Panc1 (cell line): ENCODE results near the gene ETNK1. TPM values are rescaled to one million over a fixed set of nuclear protein-coding genes. Genes with fewer than 3 reads are reported as not detected.

Experiments
- ATAC-seq: fragments of 200-7000 bp; cut with Tn5 transposase; 2 replicates; pipeline ENCODE4 v1.9.1; 2020; ENCODE audit warnings: mild to moderate bottlenecking, moderate library complexity
- BruUV-seq: library from RNA; stranded (reverse); fragments of 400-500 nt; replicated peaks from 2 replicates; lab custom pipeline; 2021; lab: Mats Ljungman, UMichigan
- CTCF ChIA-PET: fragments of 300-600 bp; sonication (Branson Sonifier 250); formaldehyde crosslinking; loops from one replicate; lab custom pipeline; 2022; ENCODE audit warnings: antibody characterized with exemption; lab: Charles Lee
- POLR2A ChIA-PET: fragments of 300-600 bp; sonication (Branson Sonifier 250); formaldehyde crosslinking; loops from one replicate; lab custom pipeline; 2022; ENCODE audit warnings: antibody characterized with exemption; lab: Charles Lee
- DNase-seq: peaks from one replicate; pipeline ENCODE4 v3.0.0-alpha.2; 2010; ENCODE audit warnings: low read depth, low spot score
- H3K27ac ChIP-seq: 2 replicates; pipeline ENCODE4 v1.5.1; 2011; ENCODE audit warnings: mild to moderate bottlenecking, low read length, inconsistent platforms
- H3K27me3 ChIP-seq: fragments of 200-500 bp; sonication (Bioruptor generic); 2 replicates; pipeline ENCODE4 v1.6.0; 2014; ENCODE audit warnings: low read length, inconsistent platforms; ENCODE audit not compliant: control insufficient read depth, insufficient read depth
- H3K36me3 ChIP-seq: fragments of 200-500 bp; sonication (Bioruptor generic); 2 replicates; pipeline ENCODE4 v1.5.1; 2014; ENCODE audit warnings: inconsistent platforms, mild to moderate bottlenecking, low read length, moderate library complexity; ENCODE audit not compliant: control insufficient read depth, insufficient read depth
- H3K4me1 ChIP-seq: 2 replicates; pipeline ENCODE4 v1.5.1; 2011; ENCODE audit warnings: inconsistent platforms, mild to moderate bottlenecking, low read length, moderate library complexity; ENCODE audit not compliant: control insufficient read depth, insufficient read depth
- H3K4me3 ChIP-seq, 2 experiments: 2 replicates each; pipeline ENCODE4 v1.5.1; 2011 to 2012; ENCODE audit warnings: low read depth in 2 of 2, low read length in 2 of 2, mild to moderate bottlenecking in 2 of 2, inconsistent platforms in 1 of 2, moderate library complexity in 1 of 2
- H3K9me3 ChIP-seq: fragments of 200-500 bp; sonication (Bioruptor generic); 2 replicates; pipeline ENCODE4 v1.5.1; 2014; ENCODE audit warnings: low read depth, mild to moderate bottlenecking, inconsistent platforms, low read length, moderate library complexity; ENCODE audit not compliant: control insufficient read depth, insufficient read depth
- CTCF ChIP-seq: fragments of 450-650 bp; IDR thresholded peaks from 2 replicates; pipeline ENCODE4 v1.5.1; 2017; ENCODE audit warnings: mild to moderate bottlenecking
- POLR2AphosphoS5 ChIP-seq: IDR thresholded peaks from 2 replicates; pipeline ENCODE4 v1.6.1; 2012; ENCODE audit warnings: mild to moderate bottlenecking, low read depth, low read length, moderate library complexity
- REST ChIP-seq, 2 experiments: IDR thresholded peaks; 2 replicates each; pipeline ENCODE4 v1.6.1; 2011 to 2012; ENCODE audit warnings: low read depth in 2 of 2, control low read depth in 1 of 2, low read length in 1 of 2, mild to moderate bottlenecking in 1 of 2, moderate library complexity in 1 of 2; ENCODE audit not compliant: insufficient read depth in 1 of 2
- SIN3A ChIP-seq: IDR thresholded peaks from 2 replicates; pipeline ENCODE4 v1.6.1; 2012; ENCODE audit warnings: low read depth, mild to moderate bottlenecking, low read length, moderate library complexity, borderline replicate concordance; ENCODE audit not compliant: insufficient read depth
- TCF7L2 ChIP-seq: IDR thresholded peaks from 2 replicates; pipeline ENCODE4 v1.6.1; 2011; ENCODE audit warnings: mild to moderate bottlenecking, low read depth, low read length, inconsistent platforms
- in situ Hi-C: cut with HindIII; loops from 2 replicates; pipeline ENCODE4 v1.10.0; 2016; ENCODE audit warnings: low sequenced_read_pairs, low pct_unique_long_range_greater_than_20kb
- intact Hi-C: fragments of 100-400 bp; cut with micrococcal nuclease; formaldehyde crosslinking; loops from one replicate; pipeline ENCODE4 v1.10.0; 2022; ENCODE audit not compliant: unreplicated experiment
- total RNA-seq: library from RNA; stranded (reverse); gene quantifications from one replicate; pipeline ENCODE4 v1.2.1, GENCODE V29; 2021; ENCODE audit not compliant: unreplicated experiment

The ETNK1 gene
- total RNA-seq, 1 experiment from 2014 or later = 43.1 TPM

DNA sequence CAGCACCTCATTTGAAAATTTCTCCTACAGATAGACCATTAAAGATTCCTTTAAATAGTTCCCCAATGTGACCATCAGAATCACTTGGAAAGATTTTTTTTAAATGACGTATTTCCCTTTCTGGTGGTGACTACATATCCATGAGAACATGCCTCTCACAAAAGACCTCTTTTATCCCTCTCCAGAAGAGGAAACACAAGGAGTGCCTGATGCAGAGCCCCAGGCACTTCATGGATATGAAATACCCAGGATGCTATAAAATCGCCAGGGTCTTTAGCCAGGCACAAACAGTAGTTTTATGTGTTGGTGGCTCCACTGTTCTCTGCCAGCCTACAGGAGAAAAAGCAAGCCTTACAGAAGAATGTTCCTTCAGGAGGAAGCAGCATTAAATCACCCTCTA is 97.1 kb downstream of the ETNK1 start:
- intact Hi-C loops (no loop called here), in situ Hi-C loops (no loop called here)
- no peaks in the 10 kb centered on the region for H3K9me3 ChIP-seq
- no peaks in the 10 kb centered on the region; the same call in 1 of the 2 replicates for H3K27me3 ChIP-seq
- DNase-seq = no peak
- no peaks in the 10 kb centered on the region for H3K4me1 ChIP-seq
- H3K27ac ChIP-seq = no peak overlapping the region
- no peak for ATAC-seq
- H3K36me3 ChIP-seq = no peaks in the 10 kb centered on the region
- H3K4me3 ChIP-seq = no peak overlapping the region
- BruUV-seq = no TSS peak
- ChIA-PET POLR2A (no interaction called here), CTCF (no interaction called here)
- TF ChIP-seq CTCF (no peak), TCF7L2 (no peak), SIN3A (no peak), POLR2AphosphoS5 (no peak), REST (IDR thresholded peaks at IDR 0.05; ENCODE audit: insufficient read depth in 1 of 2, low read depth in 2 of 2, low read length in 1 of 2) (no peak)

DNA sequence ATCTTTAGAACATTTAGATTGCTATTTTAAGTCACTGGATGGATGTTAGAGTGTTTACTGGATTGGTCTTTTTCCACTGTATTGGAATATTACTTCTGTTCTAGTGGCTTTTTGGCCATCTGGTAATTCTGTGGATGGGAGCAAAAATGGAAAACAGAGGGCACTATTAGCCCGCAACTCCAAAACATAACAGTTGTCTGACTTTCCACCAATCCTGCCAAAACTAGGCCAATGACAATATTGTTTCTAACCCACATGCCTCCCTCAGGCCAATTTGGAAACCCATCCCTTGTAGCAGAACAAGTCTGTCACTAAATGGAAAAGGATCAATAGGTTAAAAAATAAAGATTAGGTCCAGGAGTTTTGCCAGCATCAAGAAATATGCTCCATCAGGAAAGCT is 97.8 kb downstream of the ETNK1 start:
- no TSS peak for BruUV-seq
- Histone ChIP-seq H3K27me3 (no peaks in the 10 kb centered on the region; the same call in 1 of the 2 replicates), H3K4me1 (no peaks in the 10 kb centered on the region), H3K27ac (no peak overlapping the region), H3K9me3 (no peaks in the 10 kb centered on the region), H3K36me3 (no peaks in the 10 kb centered on the region), H3K4me3 (no peak overlapping the region)
- TF ChIP-seq SIN3A (no peak), POLR2AphosphoS5 (no peak), REST (IDR thresholded peaks at IDR 0.05; ENCODE audit: insufficient read depth in 1 of 2, low read depth in 2 of 2, low read length in 1 of 2) (no peak), CTCF (no peak), TCF7L2 (no peak)
- intact Hi-C loops = no loop called here
- POLR2A ChIA-PET = no interaction called here
- ATAC-seq (no peak), DNase-seq (no peak)
- in situ Hi-C loops = no loop called here
- CTCF ChIA-PET = no interaction called here
